H9 (cell line): ENCODE data around the gene DYNLT2B. TPM values are rescaled to one million over a fixed set of nuclear protein-coding genes. Genes with fewer than 3 reads are reported as not detected.

Source experiments
- DNase-seq: peaks from one replicate; pipeline ENCODE4 v3.0.0-alpha.2; 2017
- H2AFZ ChIP-seq: one replicate; pipeline ENCODE4 v1.6.1; 2013; ENCODE audit warnings: mild to moderate bottlenecking, low read length, control low read depth, moderate library complexity
- H2AK5ac ChIP-seq: 2 replicates; pipeline ENCODE4 v1.6.1; 2013; ENCODE audit warnings: low read length, control low read depth, mixed read lengths; ENCODE audit not compliant: insufficient read length
- H2BK120ac ChIP-seq: one replicate; pipeline ENCODE4 v1.6.1; 2013; ENCODE audit warnings: low read depth, mild to moderate bottlenecking, low read length, control low read depth, inconsistent platforms; ENCODE audit not compliant: poor library complexity, severe bottlenecking
- H2BK12ac ChIP-seq: 2 replicates; pipeline ENCODE4 v1.6.1; 2013; ENCODE audit warnings: low read length, control low read depth, mixed read lengths, low read depth; ENCODE audit not compliant: insufficient read length
- H2BK15ac ChIP-seq: 2 replicates; pipeline ENCODE4 v1.6.1; 2013; ENCODE audit warnings: low read depth, low read length, control low read depth
- H2BK20ac ChIP-seq: one replicate; pipeline ENCODE4 v1.6.1; 2013; ENCODE audit warnings: low read depth, mild to moderate bottlenecking, low read length, control low read depth, inconsistent platforms; ENCODE audit not compliant: poor library complexity, severe bottlenecking
- H2BK5ac ChIP-seq: 2 replicates; pipeline ENCODE4 v1.6.1; 2013; ENCODE audit warnings: low read length, control low read depth, mixed read lengths; ENCODE audit not compliant: insufficient read length
- H3K14ac ChIP-seq: 2 replicates; pipeline ENCODE4 v1.6.1; 2013; ENCODE audit warnings: low read length, control low read depth; ENCODE audit not compliant: insufficient read depth
- H3K18ac ChIP-seq: 2 replicates; pipeline ENCODE4 v1.6.1; 2013; ENCODE audit warnings: low read depth, mild to moderate bottlenecking, mixed read lengths, low read length, control low read depth; ENCODE audit not compliant: insufficient read length
- H3K23ac ChIP-seq: 2 replicates; pipeline ENCODE4 v1.6.1; 2013; ENCODE audit warnings: low read length, control low read depth, mixed read lengths, low read depth; ENCODE audit not compliant: insufficient read length
- H3K23me2 ChIP-seq: 2 replicates; pipeline ENCODE4 v1.6.1; 2013; ENCODE audit warnings: low read depth, mild to moderate bottlenecking, mixed read lengths, low read length, control low read depth; ENCODE audit not compliant: insufficient read length, poor library complexity, severe bottlenecking
- H3K27ac ChIP-seq: 2 replicates; pipeline ENCODE4 v1.5.1; 2013; ENCODE audit warnings: low read length, control low read depth, mixed read lengths, low read depth; ENCODE audit not compliant: insufficient read length
- H3K27me3 ChIP-seq: 2 replicates; pipeline ENCODE4 v1.6.1; 2013; ENCODE audit warnings: low read length, control low read depth, inconsistent platforms; ENCODE audit not compliant: insufficient read depth
- H3K4ac ChIP-seq: 2 replicates; pipeline ENCODE4 v1.6.1; 2013; ENCODE audit warnings: low read depth, mild to moderate bottlenecking, control low read depth, inconsistent platforms, low read length, moderate library complexity
- H3K4me1 ChIP-seq: 2 replicates; pipeline ENCODE4 v1.6.1; 2013; ENCODE audit warnings: low read length, control low read depth, inconsistent platforms; ENCODE audit not compliant: insufficient read depth
- H3K4me2 ChIP-seq: 2 replicates; pipeline ENCODE4 v1.6.1; 2013; ENCODE audit warnings: low read length, control low read depth, mixed read lengths; ENCODE audit not compliant: insufficient read length, insufficient read depth
- H3K56ac ChIP-seq: 2 replicates; pipeline ENCODE4 v1.6.1; 2013; ENCODE audit warnings: low read depth, mild to moderate bottlenecking, mixed read lengths, low read length, control low read depth; ENCODE audit not compliant: insufficient read length
- H3K79me1 ChIP-seq: 2 replicates; pipeline ENCODE4 v1.6.1; 2013; ENCODE audit warnings: low read depth, mild to moderate bottlenecking, moderate library complexity, low read length, control low read depth, inconsistent platforms; ENCODE audit not compliant: insufficient read depth, poor library complexity, severe bottlenecking
- H3K79me2 ChIP-seq: 2 replicates; pipeline ENCODE4 v1.6.1; 2013; ENCODE audit warnings: low read length, control low read depth, inconsistent platforms; ENCODE audit not compliant: insufficient read depth
- H3K9ac ChIP-seq: 2 replicates; pipeline ENCODE4 v1.6.1; 2013; ENCODE audit warnings: low read length, control low read depth, mixed read lengths; ENCODE audit not compliant: insufficient read length; ENCODE audit errors: extremely low read depth
- H3K9me3 ChIP-seq: one replicate; pipeline ENCODE4 v1.6.1; 2013; ENCODE audit warnings: low read depth, low read length, inconsistent platforms; ENCODE audit not compliant: control insufficient read depth
- H3T11ph ChIP-seq: one replicate; pipeline ENCODE4 v1.6.1; 2013; ENCODE audit warnings: mild to moderate bottlenecking, low read length, control low read depth, inconsistent platforms
- H4K20me1 ChIP-seq: one replicate; pipeline ENCODE4 v1.6.1; 2013; ENCODE audit not compliant: control insufficient read depth, insufficient read length, insufficient read depth
- H4K5ac ChIP-seq: 2 replicates; pipeline ENCODE4 v1.6.1; 2013; ENCODE audit warnings: low read depth, mild to moderate bottlenecking, mixed read lengths, low read length, control low read depth; ENCODE audit not compliant: insufficient read length
- H4K8ac ChIP-seq: replicated peaks from 2 replicates; pipeline ENCODE4 v1.6.1; 2013; ENCODE audit warnings: low read length, control low read depth, mixed read lengths, low read depth; ENCODE audit not compliant: insufficient read length
- H4K91ac ChIP-seq: 2 replicates; pipeline ENCODE4 v1.6.1; 2013; ENCODE audit warnings: low read depth, mild to moderate bottlenecking, moderate library complexity, mixed read lengths, low read length, control low read depth; ENCODE audit not compliant: insufficient read length
- H3K27ac Mint-ChIP-seq, 3 experiments: 2 replicates in 2 of 3; 3 replicates in 1 of 3; pipeline ENCODE4 v1.8.0; 2020 to 2021; ENCODE audit warnings: mixed read lengths in 3 of 3, mild to moderate bottlenecking in 1 of 3, moderate library complexity in 1 of 3
- H3K27me3 Mint-ChIP-seq: 2 replicates; pipeline ENCODE4 v1.8.0; 2021; ENCODE audit warnings: low read depth, mild to moderate bottlenecking, moderate library complexity, mixed read lengths
- H3K36me3 Mint-ChIP-seq, 3 experiments: 2 replicates in 2 of 3; 3 replicates in 1 of 3; pipeline ENCODE4 v1.8.0; 2020 to 2021; ENCODE audit warnings: low read depth in 3 of 3, mixed read lengths in 3 of 3; ENCODE audit not compliant: insufficient read depth in 1 of 3
- H3K4me1 Mint-ChIP-seq, 2 experiments: 2 replicates each; pipeline ENCODE4 v1.8.0; 2020; ENCODE audit warnings: mixed read lengths in 2 of 2
- H3K4me3 Mint-ChIP-seq, 2 experiments: 2 replicates in 1 of 2; 3 replicates in 1 of 2; pipeline ENCODE4 v1.8.0; 2020 to 2021; ENCODE audit warnings: mild to moderate bottlenecking in 2 of 2, mixed read lengths in 2 of 2, moderate library complexity in 1 of 2
- H3K9me3 Mint-ChIP-seq, 2 experiments: 2 replicates in 1 of 2; 3 replicates in 1 of 2; pipeline ENCODE4 v1.8.0; 2020; ENCODE audit warnings: mild to moderate bottlenecking in 2 of 2, mixed read lengths in 2 of 2, moderate library complexity in 1 of 2
- CTCF ChIP-seq: fragments of 200-600 bp; sonication (generic); conservative IDR thresholded peaks from 3 replicates; pipeline ENCODE4 v1.8.0; 2021; ENCODE audit warnings: antibody characterized with exemption, mild to moderate bottlenecking
- WGBS: extraction: QIAGEN DNeasy Blood & Tissue Kit; methylation state at CpG from one replicate; pipeline ENCODE4 v1.1.7; 2013; ENCODE audit warnings: missing lambda C conversion rate, low lambda C conversion rate, mixed read lengths; ENCODE audit not compliant: insufficient read length; ENCODE audit errors: extremely low coverage; 5-methylcytosine and 5-hydroxymethylcytosine counted together
- total RNA-seq: library from RNA; stranded (reverse); gene quantifications from 2 replicates; pipeline ENCODE4 v1.2.1, GENCODE V29; 2021

The DYNLT2B gene
- total RNA-seq, 1 experiment from 2014 or later = 12.4 TPM

DNA sequence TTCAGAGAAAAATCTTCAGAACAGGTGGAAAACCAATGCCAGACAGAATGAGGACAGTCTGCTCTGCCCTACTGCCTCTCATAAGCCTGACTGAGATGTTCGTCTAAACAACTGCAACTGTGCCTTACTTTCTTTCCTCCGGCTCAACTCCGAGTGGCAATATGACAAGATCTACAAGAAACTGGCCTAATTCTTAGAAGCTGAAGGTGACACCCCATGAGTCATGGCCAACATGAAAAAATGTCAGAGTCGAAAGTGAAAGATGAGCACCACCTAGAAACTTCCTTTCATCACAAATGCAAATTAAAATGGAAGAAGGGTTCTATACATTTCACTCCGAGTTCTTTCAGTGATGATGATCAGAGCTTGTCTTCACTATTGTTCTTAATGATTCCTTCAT lies 43.5 kb downstream of the DYNLT2B start:
- Histone ChIP-seq H3K79me2 (no peaks in the 10 kb centered on the region; the same call in 1 of the 2 replicates), H3K79me1 (peaks cover 3% of the 10 kb centered on the region), H3K4me2 (no peak overlapping the region), H2AFZ (no peak overlapping the region), H4K91ac (no peak overlapping the region), H3K56ac (no peak overlapping the region), H3K9ac (no peak overlapping the region), H3K27me3 (no peaks in the 10 kb centered on the region), H2BK5ac (no peak overlapping the region), H2BK20ac (no peak overlapping the region), H3K4me1 (peaks cover 3% of the 10 kb centered on the region; the same call in 1 of the 2 replicates), H3T11ph (no peak overlapping the region), H4K20me1 (no peaks in the 10 kb centered on the region), H3K18ac (no peak overlapping the region), H3K9me3 (peaks cover 6% of the 10 kb centered on the region), H3K23ac (no peak overlapping the region), H3K4ac (no peak overlapping the region), H3K14ac (no peak overlapping the region), H4K8ac (no peak overlapping the region), H3K23me2 (no peaks in the 10 kb centered on the region), H2BK120ac (no peak overlapping the region), H4K5ac (no peak overlapping the region), H2BK12ac (no peak overlapping the region), H2AK5ac (no peak overlapping the region), H2BK15ac (no peak overlapping the region), H3K27ac (no peak overlapping the region)
- H3K4me1 Mint-ChIP-seq = peaks cover 4 to 8% of the 10 kb centered on the region in 2 experiments; a peak in 3 of 4 replicates
- WGBS = no CpG with 5 or more reads among the region's 5 CpGs
- H3K27ac Mint-ChIP-seq = no peak overlapping the region; a peak in 1 of 7 replicates
- no peak for DNase-seq
- no peak overlapping the region for H3K4me3 Mint-ChIP-seq
- H3K27me3 Mint-ChIP-seq = no peaks in the 10 kb centered on the region
- H3K36me3 Mint-ChIP-seq = peaks cover 14 to 30% (median 19%) of the 10 kb centered on the region in 3 experiments; a peak in 6 of 7 replicates
- TF ChIP-seq CTCF = no peak
- peaks cover 8 to 9% of the 10 kb centered on the region in 2 experiments; a peak in 4 of 5 replicates for H3K9me3 Mint-ChIP-seq
